A172 (cell line): ENCODE results near the gene RPS19BP1. TPM values are rescaled to one million over a fixed set of nuclear protein-coding genes. Genes with fewer than 3 reads are reported as not detected.
"Not testable (repeated sequence)": the region's sequence is repeated elsewhere in the genome, so short reads cannot be mapped to it uniquely, and the experiment has no call there.

Source experiments
- DNase-seq: peaks from one replicate; pipeline ENCODE4 v3.0.0-alpha.2; 2015; ENCODE audit warnings: low spot score
- total RNA-seq: library from RNA; depleted of rRNA; stranded (reverse); fragments of >200 nt; shearing (Covaris generic); gene quantifications from 2 replicates; pipeline ENCODE4 v1.2.3, GENCODE V29; 2014

The RPS19BP1 gene
- total RNA-seq, 1 experiment from 2014 or later = 87.3 TPM

GRCh38 chr22:39514373-39514973 is 18.1 kb downstream of the RPS19BP1 start:
- no peak for DNase-seq

- no peak for DNase-seq
Observed at GRCh38 chr22:39513791-39514190, 18.8 kb downstream of the RPS19BP1 start.

GRCh38 chr22:39512026-39512425 is 20.5 kb downstream of the RPS19BP1 start:
- DNase-seq = no peak

GRCh38 chr22:39511226-39511625 is 21.3 kb downstream of the RPS19BP1 start:
- DNase-seq = no peak

DNA sequence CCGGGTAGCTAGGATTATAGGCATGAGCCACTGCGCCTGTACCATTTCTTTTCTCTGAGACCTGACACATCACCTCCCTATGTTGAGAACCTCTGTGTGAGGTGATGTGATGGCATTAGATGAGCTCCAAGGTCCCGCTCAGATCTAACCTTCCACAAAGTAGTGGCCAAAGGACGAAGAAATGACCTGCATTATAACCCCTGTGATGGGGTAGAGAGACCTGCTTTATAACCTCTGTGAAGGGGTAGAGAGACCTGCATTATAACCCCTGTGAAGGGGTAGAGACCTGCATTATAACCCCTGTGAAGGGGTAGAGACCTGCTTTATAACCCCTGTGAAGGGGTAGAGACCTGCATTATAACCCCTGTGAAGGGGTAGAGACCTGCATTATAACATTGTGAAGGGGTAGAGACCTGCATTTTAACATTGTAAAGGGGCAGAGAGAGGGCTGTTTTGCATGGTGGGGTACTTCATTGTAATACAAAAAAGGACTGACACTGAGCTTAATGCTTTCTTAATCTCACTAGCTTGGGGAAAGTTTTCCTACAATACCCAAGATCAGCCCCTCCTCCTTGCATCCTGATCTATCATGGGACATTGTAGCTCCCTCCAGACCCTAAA is 21.9 kb downstream of the RPS19BP1 start:
- DNase-seq = no peak

- DNase-seq = no peak
Observed at GRCh38 chr22:39508393-39508792, 24.2 kb downstream of the RPS19BP1 start.

DNA sequence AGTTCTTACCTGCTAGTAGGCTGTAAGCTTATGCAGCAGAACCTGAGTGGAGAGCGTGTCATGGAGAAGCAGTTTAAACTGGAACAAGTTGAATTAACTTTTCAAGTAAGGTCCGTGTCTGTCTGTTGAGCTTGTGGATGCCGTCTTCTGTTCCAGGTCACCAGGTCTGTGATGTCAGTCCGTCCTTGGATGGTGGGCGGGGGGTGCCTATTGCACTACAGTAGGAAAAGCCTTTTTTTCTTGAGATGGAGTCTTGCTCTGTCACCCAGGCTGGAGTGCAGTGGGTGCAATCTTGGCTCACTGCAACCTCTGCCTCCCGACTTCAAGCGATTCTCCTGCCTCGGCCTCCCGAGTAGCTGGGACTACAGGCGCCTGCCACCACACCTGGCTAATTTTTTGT is 25.5 kb downstream of the RPS19BP1 start:
- DNase-seq = not testable (repeated sequence)

DNA sequence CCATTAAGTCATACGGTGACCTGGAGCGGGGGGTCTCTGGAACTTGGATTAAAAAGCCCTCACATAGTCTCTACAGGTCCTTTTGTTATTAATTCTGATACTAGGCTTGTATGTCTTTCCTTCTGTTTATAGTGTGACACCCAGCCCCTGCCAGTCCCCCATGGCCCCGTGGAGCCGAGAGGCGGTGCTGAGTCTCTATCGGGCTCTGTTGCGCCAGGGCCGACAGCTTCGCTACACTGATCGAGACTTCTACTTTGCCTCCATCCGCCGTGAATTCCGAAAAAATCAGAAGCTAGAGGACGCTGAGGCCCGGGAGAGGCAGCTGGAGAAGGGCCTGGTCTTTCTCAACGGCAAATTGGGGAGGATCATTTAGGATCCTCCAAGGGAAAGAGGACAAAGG is 28.5 kb downstream of the RPS19BP1 start:
- DNase-seq = no peak

GRCh38 chr22:39503630-39504029 is 28.9 kb downstream of the RPS19BP1 start:
- DNase-seq = no peak

GRCh38 chr22:39502789-39503409 is 29.6 kb downstream of the RPS19BP1 start:
- no peak for DNase-seq

DNA sequence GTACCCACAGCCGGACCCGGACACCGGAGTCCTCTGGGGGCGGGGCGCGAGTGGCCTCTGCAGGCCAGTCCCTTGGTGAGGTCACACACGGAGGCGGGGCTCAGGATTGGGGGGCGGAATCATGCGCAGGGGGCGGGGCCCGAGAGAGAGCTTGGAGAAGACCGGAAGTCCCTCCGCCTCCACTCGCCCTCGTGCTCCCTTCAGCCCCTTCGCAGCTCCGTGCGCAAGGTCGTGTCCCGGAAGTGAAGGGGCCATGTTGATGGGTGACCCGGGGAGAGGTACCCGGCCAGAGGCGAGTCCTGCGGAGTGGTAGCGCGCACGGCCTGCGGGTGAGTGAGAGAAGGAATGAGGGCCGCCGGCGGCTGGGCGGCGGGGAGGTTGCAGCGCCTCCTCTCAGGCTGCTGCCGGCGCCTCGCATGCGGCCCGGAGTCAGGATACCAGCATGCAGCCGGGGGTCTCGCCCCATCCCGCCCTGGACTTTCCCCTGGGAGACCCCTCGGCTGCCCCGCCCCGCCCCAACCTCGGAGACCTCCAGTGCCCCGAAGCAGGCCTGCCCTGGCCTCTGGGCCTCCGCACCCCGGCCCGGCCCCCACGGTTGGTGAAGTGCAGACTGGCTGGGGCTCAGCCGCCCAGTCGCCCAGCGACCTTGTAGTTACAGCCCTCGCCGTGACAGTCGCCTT is 30.3 kb downstream of the RPS19BP1 start, which contains the start of gene MIEF1:
Gene MIEF1, plus strand, starts transcription at position 182 of the 680 bp plus-strand sequence. CDS start 9,005 bp downstream, outside the sequence.
- peak; percentile 87 for DNase-seq

- no peak for DNase-seq
Observed at GRCh38 chr22:39501644-39502108, 30.9 kb downstream of the RPS19BP1 start.

- DNase-seq = no peak
Observed at GRCh38 chr22:39500101-39500500, 32.4 kb downstream of the RPS19BP1 start.

DNA sequence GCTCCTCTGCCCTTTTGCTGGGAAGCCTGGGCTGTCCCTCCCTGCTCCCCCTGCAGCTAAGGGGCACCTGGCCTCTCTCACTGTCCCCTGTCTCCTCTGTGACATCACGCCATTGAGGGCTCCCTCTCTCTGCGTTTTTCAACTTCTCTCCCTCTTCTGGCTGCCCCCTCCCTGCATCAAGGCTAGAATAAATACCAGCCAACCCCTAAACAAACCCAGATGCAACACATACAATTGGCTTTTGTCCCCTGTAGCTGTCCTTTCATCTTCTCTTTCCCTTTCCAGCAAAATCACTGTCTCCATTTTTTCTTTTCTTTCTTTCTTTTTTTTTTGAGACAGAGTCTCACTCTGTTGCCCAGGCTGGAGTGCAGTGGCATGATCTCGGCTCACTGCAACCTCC is 33.7 kb downstream of the RPS19BP1 start:
- no peak for DNase-seq

DNA sequence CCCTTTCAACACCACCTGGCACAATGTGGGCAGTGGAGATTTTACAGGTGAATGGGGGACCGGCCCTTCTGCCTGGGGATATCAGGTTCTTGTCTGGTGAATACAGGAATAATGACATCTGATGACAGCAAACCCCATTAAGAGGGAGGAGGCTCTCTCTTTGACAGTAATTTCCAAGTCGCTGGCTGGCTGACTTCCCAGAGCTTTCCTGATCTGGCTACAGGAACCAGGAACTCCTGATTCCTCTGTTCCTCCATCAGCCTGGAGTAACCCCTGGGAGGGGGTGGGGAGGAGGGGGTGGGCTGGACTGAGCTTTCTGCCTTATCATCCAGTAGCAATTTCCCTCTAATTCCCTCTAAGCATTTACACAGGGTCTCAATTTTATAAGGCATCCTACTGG is 34.2 kb downstream of the RPS19BP1 start:
- DNase-seq = no peak

DNA sequence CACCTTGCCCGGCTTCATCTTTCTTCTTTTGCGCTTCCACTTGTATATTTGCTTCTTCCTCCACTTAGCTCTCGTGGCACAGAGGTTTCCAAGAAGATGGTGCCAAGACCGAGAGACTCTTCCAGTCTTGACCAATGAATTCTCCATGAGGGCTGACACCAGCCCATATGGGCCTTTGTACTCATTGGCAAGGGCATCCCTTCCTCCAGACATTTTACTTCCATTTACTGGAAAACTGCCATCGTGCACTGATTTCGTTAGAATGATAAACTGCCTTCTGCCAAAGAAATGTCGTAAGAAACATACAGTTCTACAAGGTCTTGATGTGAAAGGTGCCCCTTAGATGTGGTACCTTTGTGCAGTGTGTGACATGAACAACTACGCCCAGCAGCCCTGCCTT is 35.1 kb downstream of the RPS19BP1 start:
- DNase-seq = no peak

- no peak for DNase-seq
Observed at GRCh38 chr22:39496131-39496838, 36.3 kb downstream of the RPS19BP1 start.

DNA sequence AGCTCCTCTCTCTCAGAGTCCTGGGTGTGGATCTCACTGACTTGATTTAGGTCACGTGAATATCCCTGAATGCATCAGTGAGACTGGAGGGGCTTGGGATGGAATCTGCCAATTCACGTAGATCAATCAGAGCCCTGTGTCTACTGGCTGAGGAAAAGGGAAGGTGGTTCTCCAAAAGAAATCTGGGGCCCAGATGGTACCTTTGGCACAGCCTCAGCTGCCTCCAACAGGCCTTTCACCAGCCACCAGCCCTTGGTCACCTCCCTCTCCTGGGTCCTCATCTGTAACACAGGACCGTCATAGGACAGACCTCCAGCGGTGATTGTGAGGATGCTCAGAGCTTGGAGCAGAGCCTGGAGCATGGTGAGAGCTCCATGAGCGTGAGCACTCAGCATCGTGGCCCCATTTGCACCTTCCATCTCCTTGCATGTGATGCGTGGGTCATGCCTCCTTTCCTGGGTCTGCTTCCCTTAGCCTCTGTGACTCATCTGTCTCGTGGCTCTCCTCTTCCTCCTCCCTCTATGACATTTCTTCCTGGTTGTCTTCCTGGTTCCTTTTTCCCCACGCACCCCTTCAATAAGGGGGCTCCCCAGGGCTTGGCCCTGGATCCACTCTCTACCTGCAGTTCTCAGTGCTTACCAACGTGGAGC is 38.0 kb downstream of the RPS19BP1 start:
- DNase-seq = peak; percentile 36

DNA sequence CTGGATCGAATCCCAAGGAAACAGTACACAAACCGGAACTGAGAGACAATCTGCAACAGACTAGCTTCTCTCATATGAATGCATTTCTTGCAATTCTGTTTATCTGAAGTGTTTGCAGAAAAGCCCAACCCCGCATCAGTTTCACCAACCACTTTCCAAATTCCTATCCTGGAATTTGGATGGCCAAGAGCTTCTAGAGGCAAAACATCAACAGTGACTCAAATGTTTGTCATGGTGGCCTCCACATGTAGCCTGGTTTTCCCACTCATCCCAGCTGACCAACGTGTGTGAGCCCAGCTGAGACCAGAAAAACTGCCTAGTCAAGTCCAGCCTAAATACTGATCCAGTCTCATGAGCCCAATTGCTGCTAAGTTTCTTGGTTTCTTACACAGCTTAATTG is 38.8 kb downstream of the RPS19BP1 start:
- peak; percentile 52 for DNase-seq

GRCh38 chr22:39492186-39492585 is 40.4 kb downstream of the RPS19BP1 start:
- DNase-seq = no peak

GRCh38 chr22:39491696-39492095 is 40.9 kb downstream of the RPS19BP1 start:
- DNase-seq = no peak
